GM12891 (cell line): ENCODE data around the gene TATDN2.

Source experiments
- PAX5 ChIP-seq: IDR thresholded peaks from 2 replicates; pipeline ENCODE4 v1.6.1; 2011; ENCODE audit warnings: low read length, moderate library complexity, mild to moderate bottlenecking; ENCODE audit not compliant: insufficient read depth, severe bottlenecking
- POLR2A ChIP-seq: IDR thresholded peaks from 2 replicates; pipeline ENCODE4 v1.6.1; 2011; ENCODE audit warnings: low read depth, low read length, control low read depth
- POLR2AphosphoS5 ChIP-seq: IDR thresholded peaks from 2 replicates; pipeline ENCODE4 v1.6.1; 2011; ENCODE audit warnings: low read depth, low read length, control low read depth
- POU2F2 ChIP-seq: IDR thresholded peaks from 2 replicates; pipeline ENCODE4 v1.6.1; 2011; ENCODE audit warnings: low read depth, mild to moderate bottlenecking, control low read depth, low read length, moderate library complexity
- SPI1 ChIP-seq: IDR thresholded peaks from 2 replicates; pipeline ENCODE4 v1.6.1; 2011; ENCODE audit warnings: low read depth, low read length, control low read depth
- TAF1 ChIP-seq: IDR thresholded peaks from 2 replicates; pipeline ENCODE4 v1.6.1; 2011; ENCODE audit warnings: low read depth, low read length, control low read depth

DNA sequence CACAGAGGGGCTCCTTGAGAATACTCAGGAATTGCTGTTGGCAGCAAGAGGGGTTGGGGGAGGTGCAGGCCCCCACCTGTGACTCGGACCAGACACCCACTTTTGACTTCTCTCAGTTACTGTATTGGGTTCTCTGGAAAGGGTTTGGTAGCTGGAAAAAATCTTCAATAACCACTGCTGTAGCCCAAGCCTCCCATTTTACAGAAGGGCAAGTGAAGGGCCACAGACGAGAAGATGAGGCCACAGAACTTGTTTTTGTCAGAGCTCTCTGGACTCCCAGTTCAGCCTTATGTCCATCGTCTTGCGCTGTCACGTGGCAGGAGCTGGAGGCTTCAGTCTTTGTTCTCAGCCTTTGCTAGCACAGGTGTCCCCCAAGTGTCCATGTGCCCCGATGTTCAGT, 12.7 kb upstream of the TATDN2 start:
- TF ChIP-seq POLR2A: no peak
- TF ChIP-seq TAF1: no peak
- no peak for TF ChIP-seq POLR2AphosphoS5
- no peak for TF ChIP-seq POU2F2
- TF ChIP-seq SPI1: no peak
- no peak for TF ChIP-seq PAX5
